ENCODE results near the gene REX1BD. TPM values are rescaled to one million over a fixed set of nuclear protein-coding genes. Genes with fewer than 3 reads are reported as not detected.

Gene REX1BD
- total RNA-seq, 1 donor from 2014 or later: 64.0 TPM

Other genes starting within 250 kb of the REX1BD start
- gene PGPEP1, start 248.2 kb upstream of the REX1BD start, total RNA-seq: 32.1 and 47.9 TPM in 2 replicates
- 104 and 116 TPM in 2 replicates for gene GDF15, start 202.6 kb upstream of the REX1BD start, total RNA-seq
- not detected in 2 replicates for gene LRRC25, start 191.2 kb upstream of the REX1BD start, total RNA-seq
- gene SSBP4, start 169.4 kb upstream of the REX1BD start, total RNA-seq: 124 and 134 TPM in 2 replicates
- gene ISYNA1, start 150.7 kb upstream of the REX1BD start, total RNA-seq: 5.0 and 11.7 TPM in 2 replicates
- 8.1 and 10.0 TPM in 2 replicates for gene ELL, start 66.7 kb upstream of the REX1BD start, total RNA-seq
- 295 and 304 TPM in 2 replicates for gene FKBP8, start 45.2 kb upstream of the REX1BD start, total RNA-seq
- gene KXD1, start 30.9 kb upstream of the REX1BD start, total RNA-seq: 75.0 and 82.4 TPM in 2 replicates
- gene UBA52, start 16.9 kb upstream of the REX1BD start, total RNA-seq: 567 and 699 TPM in 2 replicates
- gene CRLF1, start 18.0 kb downstream of the REX1BD start, total RNA-seq: 0.11 TPM in 1 of 2 replicates, not detected in the other
- 0.64 TPM in 1 of 2 replicates, not detected in the other for gene TMEM59L, start 24.1 kb downstream of the REX1BD start, total RNA-seq
- gene KLHL26, start 48.2 kb downstream of the REX1BD start, total RNA-seq: 3.5 and 3.9 TPM in 2 replicates
- 2.8 and 3.3 TPM in 2 replicates for gene CRTC1, start 94.9 kb downstream of the REX1BD start, total RNA-seq
- not detected in 2 replicates for gene COMP, start 202.5 kb downstream of the REX1BD start, total RNA-seq
- 47.4 and 63.5 TPM in 2 replicates for gene UPF1, start 243.2 kb downstream of the REX1BD start, total RNA-seq